ENCODE results near the gene PDX1.

The PDX1 gene

GRCh38 chr13:27971776-27972477 is 52.1 kb downstream of the PDX1 start:
- DNase-seq (ENCODE audit: low read depth in 1 of 2, low spot score in 1 of 2), result no peak
- no peak for TF ChIP-seq JUND (IDR thresholded peaks at IDR 0.05; ENCODE audit: low read depth)
- in situ Hi-C loops (cut with HindIII; ENCODE audit: low pct_unique_long_range_greater_than_20kb, low sequenced_read_pairs), result no loop called here

GRCh38 chr13:27972478-27972820 is 52.6 kb downstream of the PDX1 start:
- no peak for DNase-seq (ENCODE audit: low read depth in 1 of 2, low spot score in 1 of 2)
- no peak for TF ChIP-seq JUND (IDR thresholded peaks at IDR 0.05; ENCODE audit: low read depth)
- in situ Hi-C loops (cut with HindIII; ENCODE audit: low pct_unique_long_range_greater_than_20kb, low sequenced_read_pairs), result no loop called here

GRCh38 chr13:27973291-27973690 is 53.5 kb downstream of the PDX1 start:
- in situ Hi-C loops (cut with HindIII; ENCODE audit: low pct_unique_long_range_greater_than_20kb, low sequenced_read_pairs), result no loop called here
- TF ChIP-seq JUND (IDR thresholded peaks at IDR 0.05; ENCODE audit: low read depth), result no peak
- DNase-seq (ENCODE audit: low read depth in 1 of 2, low spot score in 1 of 2), result no peak

- in situ Hi-C loops (cut with HindIII; ENCODE audit: low pct_unique_long_range_greater_than_20kb, low sequenced_read_pairs), result no loop called here
- TF ChIP-seq JUND (IDR thresholded peaks at IDR 0.05; ENCODE audit: low read depth), result no peak
- no peak for DNase-seq (ENCODE audit: low read depth in 1 of 2, low spot score in 1 of 2)
These were observed 54.3 kb downstream of the PDX1 start for GRCh38 chr13:27973961-27974662.

Measured in T47D (cell line).